ENCODE measurements around the gene ATP6V1G1. TPM values are rescaled to one million over a fixed set of nuclear protein-coding genes. Genes with fewer than 3 reads are reported as not detected.
A peak's percentile ranks its signal among the peaks of the same experiment; 100 is the strongest.

ATP6V1G1 gene
- polyA plus RNA-seq, 1 donor from 2014 or later = 802 TPM

DNA sequence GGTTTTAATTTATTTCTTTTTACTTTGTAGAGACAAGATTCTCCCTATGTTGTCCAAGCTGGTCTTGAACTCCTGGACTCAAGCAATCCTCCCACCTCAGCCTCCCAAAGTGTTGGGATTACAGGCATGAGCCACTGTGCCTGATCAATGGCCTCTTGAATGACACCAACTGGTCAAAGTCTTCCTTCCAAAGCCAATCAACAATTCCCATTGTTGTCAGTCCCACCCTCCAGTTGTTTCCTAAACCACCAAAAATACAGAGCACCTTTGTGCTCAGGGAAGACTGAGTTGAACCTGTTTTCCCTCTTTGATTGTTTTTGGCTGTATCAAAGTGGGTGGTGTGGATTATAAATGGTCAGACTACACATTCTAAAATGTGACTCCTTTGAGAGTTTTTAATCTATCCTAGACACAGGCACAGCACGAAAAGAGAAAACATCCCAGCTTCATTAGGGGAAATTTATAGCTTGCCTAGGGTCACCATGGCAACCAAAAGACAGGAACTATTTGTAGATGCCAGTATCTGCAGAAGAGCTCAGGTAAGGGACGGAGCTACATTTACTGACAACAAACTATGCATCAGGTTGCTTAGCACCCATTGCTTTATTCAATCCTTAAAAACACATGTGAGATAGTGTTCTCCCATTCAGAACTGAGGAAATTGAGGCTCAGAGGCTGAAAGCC lies 27.6 kb upstream of the ATP6V1G1 start:
- peak; percentile 45 for TF ChIP-seq EP300 (conservative IDR thresholded peaks at IDR 0.05; ENCODE audit: poor library complexity, severe bottlenecking)
- TF ChIP-seq, protein P1, sequence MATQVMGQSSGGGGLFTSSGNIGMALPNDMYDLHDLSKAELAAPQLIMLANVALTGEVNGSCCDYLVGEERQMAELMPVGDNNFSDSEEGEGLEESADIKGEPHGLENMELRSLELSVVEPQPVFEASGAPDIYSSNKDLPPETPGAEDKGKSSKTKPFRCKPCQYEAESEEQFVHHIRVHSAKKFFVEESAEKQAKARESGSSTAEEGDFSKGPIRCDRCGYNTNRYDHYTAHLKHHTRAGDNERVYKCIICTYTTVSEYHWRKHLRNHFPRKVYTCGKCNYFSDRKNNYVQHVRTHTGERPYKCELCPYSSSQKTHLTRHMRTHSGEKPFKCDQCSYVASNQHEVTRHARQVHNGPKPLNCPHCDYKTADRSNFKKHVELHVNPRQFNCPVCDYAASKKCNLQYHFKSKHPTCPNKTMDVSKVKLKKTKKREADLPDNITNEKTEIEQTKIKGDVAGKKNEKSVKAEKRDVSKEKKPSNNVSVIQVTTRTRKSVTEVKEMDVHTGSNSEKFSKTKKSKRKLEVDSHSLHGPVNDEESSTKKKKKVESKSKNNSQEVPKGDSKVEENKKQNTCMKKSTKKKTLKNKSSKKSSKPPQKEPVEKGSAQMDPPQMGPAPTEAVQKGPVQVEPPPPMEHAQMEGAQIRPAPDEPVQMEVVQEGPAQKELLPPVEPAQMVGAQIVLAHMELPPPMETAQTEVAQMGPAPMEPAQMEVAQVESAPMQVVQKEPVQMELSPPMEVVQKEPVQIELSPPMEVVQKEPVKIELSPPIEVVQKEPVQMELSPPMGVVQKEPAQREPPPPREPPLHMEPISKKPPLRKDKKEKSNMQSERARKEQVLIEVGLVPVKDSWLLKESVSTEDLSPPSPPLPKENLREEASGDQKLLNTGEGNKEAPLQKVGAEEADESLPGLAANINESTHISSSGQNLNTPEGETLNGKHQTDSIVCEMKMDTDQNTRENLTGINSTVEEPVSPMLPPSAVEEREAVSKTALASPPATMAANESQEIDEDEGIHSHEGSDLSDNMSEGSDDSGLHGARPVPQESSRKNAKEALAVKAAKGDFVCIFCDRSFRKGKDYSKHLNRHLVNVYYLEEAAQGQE (IDR thresholded peaks at IDR 0.05; ENCODE audit: borderline replicate concordance) = no peak
- TF ChIP-seq TAF1 (IDR thresholded peaks at IDR 0.05; ENCODE audit: low read depth) = no peak
- H3K4me3 ChIP-seq (ENCODE audit: low read length) = peak overlapping the region; percentile 7
- no peaks in the 10 kb centered on the region for H3K9me3 ChIP-seq (ENCODE audit: low read length)
- no peaks in the 10 kb centered on the region for H4K20me1 ChIP-seq (ENCODE audit: insufficient read depth)
- no peaks in the 10 kb centered on the region for H3K27me3 ChIP-seq (ENCODE audit: insufficient read depth, low read depth, low read length)
- no peaks in the 10 kb centered on the region for H3K9me2 ChIP-seq (ENCODE audit: insufficient read depth, low read length)
- H2AFZ ChIP-seq (ENCODE audit: low read depth, low read length) = no peak overlapping the region
- no peak overlapping the region for H3K4me2 ChIP-seq (ENCODE audit: low read length)
- no peaks in the 10 kb centered on the region for H3F3A ChIP-seq (ENCODE audit: insufficient read depth, low read length, poor library complexity, severe bottlenecking)
- H3K9ac ChIP-seq (ENCODE audit: low read length) = no peak overlapping the region
- no peaks in the 10 kb centered on the region for H3K79me2 ChIP-seq (replicated peaks; ENCODE audit: insufficient read depth, low read length)
- H3K27ac ChIP-seq (ENCODE audit: low read length) = peak overlapping the region; percentile 40
- H3K36me3 ChIP-seq (ENCODE audit: insufficient read depth, low read length) = no peaks in the 10 kb centered on the region

DNA sequence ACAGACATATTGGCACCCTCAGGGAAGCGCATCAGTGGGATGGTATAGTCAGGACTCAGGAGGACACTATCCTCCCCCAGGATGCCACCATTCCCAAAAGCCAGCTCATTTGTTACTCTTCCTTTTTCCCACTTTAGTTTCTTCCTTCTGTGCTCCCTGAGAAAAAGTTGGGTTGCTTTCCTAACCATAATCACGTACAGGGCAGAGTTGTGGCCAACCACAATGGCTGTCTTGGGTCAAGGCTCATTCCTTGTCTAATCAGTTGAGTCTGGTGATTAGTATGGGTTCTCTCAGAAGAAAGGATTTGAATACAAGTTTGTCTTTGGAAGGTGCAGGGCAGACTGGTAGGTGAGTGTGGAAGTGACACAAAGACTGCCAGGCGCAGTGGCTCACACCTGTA lies 26.6 kb upstream of the ATP6V1G1 start:
- no peaks in the 10 kb centered on the region for H3K79me2 ChIP-seq (replicated peaks; ENCODE audit: insufficient read depth, low read length)
- no peak overlapping the region for H3K4me2 ChIP-seq (ENCODE audit: low read length)

More for the DNA sequence above, 26.6 kb upstream of the ATP6V1G1 start:
- Histone ChIP-seq H3F3A (ENCODE audit: insufficient read depth, low read length, poor library complexity, severe bottlenecking) (no peaks in the 10 kb centered on the region), H4K20me1 (ENCODE audit: insufficient read depth) (no peaks in the 10 kb centered on the region), H3K9me3 (ENCODE audit: low read length) (no peaks in the 10 kb centered on the region), H3K27me3 (ENCODE audit: insufficient read depth, low read depth, low read length) (no peaks in the 10 kb centered on the region), H3K9me2 (ENCODE audit: insufficient read depth, low read length) (no peaks in the 10 kb centered on the region), H3K36me3 (ENCODE audit: insufficient read depth, low read length) (no peaks in the 10 kb centered on the region), H3K4me3 (ENCODE audit: low read length) (no peak overlapping the region), H3K9ac (ENCODE audit: low read length) (no peak overlapping the region), H2AFZ (ENCODE audit: low read depth, low read length) (no peak overlapping the region), H3K27ac (ENCODE audit: low read length) (no peak overlapping the region)
- TF ChIP-seq EZH2 (IDR thresholded peaks at IDR 0.05; ENCODE audit: borderline replicate concordance, insufficient read depth, low read length, poor library complexity, severe bottlenecking) = no peak
- TF ChIP-seq, protein P1 (IDR thresholded peaks at IDR 0.05; ENCODE audit: borderline replicate concordance) = no peak
- no peak for TF ChIP-seq MXI1 (conservative IDR thresholded peaks at IDR 0.05; ENCODE audit: poor library complexity, severe bottlenecking)
- no peak for TF ChIP-seq POLR2AphosphoS5 (IDR thresholded peaks at IDR 0.05)

Measured in neural cell (in vitro differentiated cells).